PC-9 (cell line): ENCODE measurements around the gene ZNF331.

ENCODE experiments used
- CTCF ChIP-seq: fragments of 200-600 bp; sonication (generic); conservative IDR thresholded peaks from 2 replicates; pipeline ENCODE4 v1.6.1; 2017; ENCODE audit warnings: mixed run types, antibody characterized with exemption, mild to moderate bottlenecking, moderate library complexity
- EZH2 ChIP-seq: fragments of 200-600 bp; sonication (generic); IDR thresholded peaks from 2 replicates; pipeline ENCODE4 v1.8.0; 2017; ENCODE audit warnings: antibody characterized with exemption, low read depth

- TF ChIP-seq CTCF, result no peak
- no peak for TF ChIP-seq EZH2
Measured at GRCh38 chr19:53509443-53509842, 28.5 kb upstream of the ZNF331 start.
